Epithelial cell of proximal tubule (primary cell): ENCODE data around the gene PCCA. TPM values are rescaled to one million over a fixed set of nuclear protein-coding genes. Genes with fewer than 3 reads are reported as not detected.
"Not testable (repeated sequence)": the region's sequence is repeated elsewhere in the genome, so short reads cannot be mapped to it uniquely, and the experiment has no call there.

Source experiments
- DNase-seq: peaks from one replicate; pipeline ENCODE4 v3.0.0-alpha.2; 2011; ENCODE audit warnings: low read depth
- H3K4me3 ChIP-seq: 2 replicates; pipeline ENCODE4 v1.5.1; 2011; ENCODE audit warnings: low read depth, mild to moderate bottlenecking, low read length
- CTCF ChIP-seq: conservative IDR thresholded peaks from 2 replicates; pipeline ENCODE4 v1.5.1; 2012; ENCODE audit warnings: low read depth, mild to moderate bottlenecking, low read length
- total RNA-seq: library from RNA; depleted of rRNA; stranded (reverse); fragments of >200 nt; gene quantifications from 2 replicates; pipeline ENCODE4 v1.2.3, GENCODE V29; 2015

PCCA gene
- total RNA-seq, 1 donor from 2014 or later: 17.8 TPM

- H3K4me3 ChIP-seq: no peak overlapping the region
- no peak for TF ChIP-seq CTCF
- DNase-seq: no peak
These were observed 191.8 kb downstream of the PCCA start for GRCh38 chr13:100280681-100281080.

GRCh38 chr13:100282306-100282705 is 193.4 kb downstream of the PCCA start:
- DNase-seq, H3K4me3 ChIP-seq: not testable (repeated sequence)

GRCh38 chr13:100290165-100290801 is 201.4 kb downstream of the PCCA start:
- H3K4me3 ChIP-seq: no peak overlapping the region
- no peak for TF ChIP-seq CTCF
- DNase-seq: no peak

- no peak for DNase-seq
- no peak for TF ChIP-seq CTCF
- no peak overlapping the region for H3K4me3 ChIP-seq
These were observed 202.7 kb downstream of the PCCA start for GRCh38 chr13:100291624-100292023.

- no peak overlapping the region for H3K4me3 ChIP-seq
- DNase-seq: no peak
- TF ChIP-seq CTCF: no peak
These were observed 208.5 kb downstream of the PCCA start for GRCh38 chr13:100297413-100297812.

GRCh38 chr13:100298116-100298681 is 209.3 kb downstream of the PCCA start:
- no peak for TF ChIP-seq CTCF
- no peak overlapping the region for H3K4me3 ChIP-seq
- DNase-seq: no peak

- H3K4me3 ChIP-seq: no peak overlapping the region
- TF ChIP-seq CTCF: no peak
- DNase-seq: no peak
These were observed 209.8 kb downstream of the PCCA start for GRCh38 chr13:100298691-100299090.
